CD14-positive monocyte (primary cell): ENCODE measurements around the gene SHANK3. TPM values are rescaled to one million over a fixed set of nuclear protein-coding genes. Genes with fewer than 3 reads are reported as not detected.
A peak's percentile ranks its signal among the peaks of the same experiment; 100 is the strongest.

ENCODE experiments used
- DNase-seq, 3 donors: peaks; one replicate each; pipeline ENCODE4 v3.0.0-alpha.2; 2011 to 2022
- H2AFZ ChIP-seq: 2 replicates; pipeline ENCODE4 v1.6.0; 2012; ENCODE audit warnings: mild to moderate bottlenecking, low read depth, low read length, inconsistent platforms; ENCODE audit not compliant: insufficient read depth, poor library complexity, severe bottlenecking
- H3K27ac ChIP-seq, 2 donors: 1 replicate in 1 of 2; 2 replicates in 1 of 2; pipeline ENCODE4 v1.5.1; 2012 to 2013; ENCODE audit warnings: low read length in 2 of 2, control low read depth in 1 of 2, inconsistent platforms in 1 of 2, low read depth in 1 of 2, mild to moderate bottlenecking in 1 of 2
- H3K27me3 ChIP-seq, 2 donors: one replicate each; pipeline versions ENCODE4 v1.6.0 to v1.6.1; 2011 to 2013; ENCODE audit warnings: low read length in 2 of 2; ENCODE audit not compliant: control insufficient read depth in 2 of 2, insufficient read depth in 2 of 2
- H3K36me3 ChIP-seq, 2 donors: replicated peaks in 1 of 2; 1 replicate in 1 of 2; 2 replicates in 1 of 2; pipeline versions ENCODE4 v1.5.1 to v1.6.1; 2012 to 2013; ENCODE audit warnings: low read length in 2 of 2, control low read depth in 1 of 2, inconsistent platforms in 1 of 2, mild to moderate bottlenecking in 1 of 2; ENCODE audit not compliant: insufficient read depth in 2 of 2, control insufficient read depth in 1 of 2
- H3K4me1 ChIP-seq, 2 donors: 1 replicate in 1 of 2; 2 replicates in 1 of 2; pipeline versions ENCODE4 v1.5.1 to v1.6.1; 2012 to 2013; ENCODE audit warnings: low read length in 2 of 2, control low read depth in 1 of 2, inconsistent platforms in 1 of 2, mild to moderate bottlenecking in 1 of 2, moderate library complexity in 1 of 2; ENCODE audit not compliant: insufficient read depth in 2 of 2, control insufficient read depth in 1 of 2
- H3K4me2 ChIP-seq: replicated peaks from 2 replicates; pipeline ENCODE3; 2012; ENCODE audit warnings: low read length, moderate library complexity, mild to moderate bottlenecking; ENCODE audit not compliant: poor library complexity, severe bottlenecking; ENCODE audit errors: extremely low read depth
- H3K4me3 ChIP-seq, 3 experiments: fragments of 200-600 bp in 1 of 3; sonication (generic) in 1 of 3; replicated peaks in 1 of 3; 1 replicate in 2 of 3; 2 replicates in 1 of 3; pipeline ENCODE4 v1.5.1; 2011 to 2013; ENCODE audit warnings: low read length in 3 of 3, mild to moderate bottlenecking in 3 of 3, control low read depth in 2 of 3, low read depth in 2 of 3, inconsistent platforms in 1 of 3, moderate library complexity in 1 of 3
- H3K79me2 ChIP-seq: 2 replicates; pipeline ENCODE4 v1.6.0; 2012; ENCODE audit warnings: mild to moderate bottlenecking, control low read depth, inconsistent platforms, low read length, moderate library complexity; ENCODE audit not compliant: insufficient read depth
- H3K9ac ChIP-seq: 2 replicates; pipeline ENCODE4 v1.6.0; 2017; ENCODE audit warnings: low read length, mild to moderate bottlenecking; ENCODE audit not compliant: insufficient read depth, poor library complexity, severe bottlenecking
- H3K9me3 ChIP-seq, 2 donors: replicated peaks in 1 of 2; 1 replicate in 1 of 2; 2 replicates in 1 of 2; pipeline versions ENCODE4 v1.5.1 to v1.6.1; 2012 to 2013; ENCODE audit warnings: low read length in 2 of 2, control low read depth in 1 of 2; ENCODE audit not compliant: control insufficient read depth in 1 of 2, insufficient read depth in 1 of 2
- H4K20me1 ChIP-seq: 2 replicates; pipeline ENCODE4 v1.6.0; 2012; ENCODE audit warnings: mild to moderate bottlenecking, low read length, control low read depth, moderate library complexity; ENCODE audit not compliant: insufficient read depth
- H3K27ac Mint-ChIP-seq, 7 donors: one replicate each; pipeline ENCODE4 v1.8.0; 2020; ENCODE audit warnings: mild to moderate bottlenecking in 7 of 7, mixed read lengths in 7 of 7, moderate library complexity in 6 of 7, inconsistent platforms in 2 of 7
- H3K27me3 Mint-ChIP-seq, 3 donors: one replicate each; pipeline ENCODE4 v1.8.0; 2021 to 2022; ENCODE audit warnings: low read depth in 3 of 3, mild to moderate bottlenecking in 3 of 3, mixed read lengths in 3 of 3, moderate library complexity in 3 of 3, inconsistent platforms in 1 of 3
- H3K36me3 Mint-ChIP-seq, 2 donors: one replicate each; pipeline ENCODE4 v1.8.0; 2020; ENCODE audit warnings: mixed read lengths in 2 of 2, inconsistent platforms in 1 of 2, mild to moderate bottlenecking in 1 of 2
- H3K4me1 Mint-ChIP-seq: one replicate; pipeline ENCODE4 v1.8.0; 2020; ENCODE audit warnings: mild to moderate bottlenecking, mixed read lengths
- H3K4me3 Mint-ChIP-seq, 2 donors: one replicate each; pipeline ENCODE4 v1.8.0; 2020; ENCODE audit warnings: mild to moderate bottlenecking in 2 of 2, mixed read lengths in 2 of 2, moderate library complexity in 1 of 2
- H3K9me3 Mint-ChIP-seq, 7 donors: one replicate each; pipeline ENCODE4 v1.8.0; 2020 to 2022; ENCODE audit warnings: mixed read lengths in 7 of 7, mild to moderate bottlenecking in 6 of 7, moderate library complexity in 6 of 7, inconsistent platforms in 2 of 7
- CTCF ChIP-seq: fragments of 200-600 bp; IDR thresholded peaks from one replicate; pipeline ENCODE4 v1.8.0; 2022; ENCODE audit warnings: antibody characterized with exemption, mild to moderate bottlenecking
- WGBS: methylation state at CpG from one replicate; pipeline ENCODE4 v1.1.5; 2013; ENCODE audit warnings: missing lambda C conversion rate; ENCODE audit not compliant: insufficient coverage; 5-methylcytosine and 5-hydroxymethylcytosine counted together
- intact Hi-C, 2 donors: fragments of 100-400 bp; cut with micrococcal nuclease; formaldehyde crosslinking; loops; one replicate each; pipeline versions ENCODE4 v1.15.0 to v1.15.1; 2023
- polyA plus RNA-seq, 3 donors: library from polyadenylated mRNA; depleted of rRNA in 1 of 3; unstranded in 2 of 3; stranded (reverse) in 1 of 3; fragments of 300-500 nt in 2 of 3; fragments of >200 nt in 1 of 3; fragmentation: Illumina TruSeq in 2 of 3; gene quantifications; 1 replicate in 2 of 3; 2 replicates in 1 of 3; pipeline ENCODE4 v1.2.3, GENCODE V29; 2012 to 2021

SHANK3 gene
- polyA plus RNA-seq, 3 donors, result not detected

- Histone ChIP-seq H3K27ac (no peak overlapping the region), H3K4me1 (peaks cover 12 to 14% of the 10 kb centered on the region in 2 donors), H3K27me3 (peaks cover 18 to 36% of the 10 kb centered on the region in 2 donors), H4K20me1 (no peaks in the 10 kb centered on the region), H3K79me2 (no peaks in the 10 kb centered on the region), H3K9ac (no peak overlapping the region), H3K4me2 (no peak overlapping the region), H3K9me3 (peaks cover 7 to 16% of the 10 kb centered on the region in 2 donors), H2AFZ (no peak overlapping the region), H3K36me3 (no peaks in the 10 kb centered on the region), H3K4me3 (no peak overlapping the region)
- TF ChIP-seq CTCF, result no peak
- peak overlapping the region in 1 of 2 donors; percentile 42 for H3K4me3 Mint-ChIP-seq
- intact Hi-C loops, result no loop called here
- H3K27ac Mint-ChIP-seq, result no peak overlapping the region
- no peak for DNase-seq
- H3K36me3 Mint-ChIP-seq, result peaks cover 0 to 4% of the 10 kb centered on the region in 2 donors
- peaks cover 13% of the 10 kb centered on the region for H3K4me1 Mint-ChIP-seq
- peaks cover 32 to 43% (median 40%) of the 10 kb centered on the region in 3 donors for H3K27me3 Mint-ChIP-seq
- H3K9me3 Mint-ChIP-seq, result peaks cover 0 to 20% (median 14%) of the 10 kb centered on the region in 7 donors
- 86% methylated on average over 7 of the region's 10 CpGs for WGBS
Measured at GRCh38 chr22:50676661-50677492, 4.3 kb downstream of the SHANK3 start.

DNA sequence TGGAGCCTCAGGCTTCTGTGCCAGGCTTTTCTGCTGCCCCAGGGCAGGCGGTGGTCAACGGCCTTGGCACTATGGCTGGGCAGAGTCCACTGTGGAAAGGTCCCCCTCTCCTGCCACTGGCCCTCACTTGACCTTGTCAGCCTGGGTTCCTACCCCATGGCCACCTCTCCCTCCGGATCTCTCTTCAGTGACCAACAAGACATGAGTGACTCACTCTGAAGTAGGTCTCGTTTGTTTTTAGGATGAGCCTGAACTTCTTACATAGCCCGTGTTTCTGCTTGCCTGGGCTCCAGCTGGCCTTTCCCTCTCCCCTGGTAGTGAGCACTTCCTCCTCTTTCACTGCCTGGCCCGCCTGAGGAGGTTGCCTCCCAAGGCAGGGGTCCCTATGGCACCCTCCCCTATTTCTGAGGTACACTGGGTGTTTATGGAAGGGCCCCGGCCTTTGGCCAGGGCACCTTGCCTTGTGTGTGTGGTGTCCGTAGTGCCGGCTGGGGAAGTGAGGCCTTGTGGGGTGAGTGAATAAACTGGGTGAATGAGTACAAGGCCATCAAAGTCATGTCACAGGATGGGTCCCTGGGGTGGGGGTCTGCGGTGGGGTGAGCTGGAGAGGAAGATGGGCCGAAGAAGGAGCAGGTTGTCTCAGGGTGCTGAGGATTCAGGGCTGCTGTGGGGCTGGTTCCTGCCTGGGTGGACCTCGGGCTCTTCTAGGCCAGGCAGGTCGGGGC is 5.0 kb downstream of the SHANK3 start:
- Mint-ChIP-seq H3K27ac (no peak overlapping the region), H3K4me1 (peaks cover 12% of the 10 kb centered on the region), H3K4me3 (no peak overlapping the region), H3K9me3 (peaks cover 0 to 20% (median 13%) of the 10 kb centered on the region in 7 donors), H3K27me3 (peaks cover 25 to 35% (median 33%) of the 10 kb centered on the region in 3 donors), H3K36me3 (peaks cover 0 to 4% of the 10 kb centered on the region in 2 donors)
- H3K36me3 ChIP-seq, result no peaks in the 10 kb centered on the region
- no peak for DNase-seq
- no peak overlapping the region for H3K4me3 ChIP-seq
- H3K27ac ChIP-seq, result no peak overlapping the region
- peaks cover 12 to 13% of the 10 kb centered on the region in 2 donors for H3K4me1 ChIP-seq
- H3K9me3 ChIP-seq, result peaks cover 6 to 9% of the 10 kb centered on the region in 2 donors
- no peak overlapping the region for H3K9ac ChIP-seq
- H4K20me1 ChIP-seq, result no peaks in the 10 kb centered on the region
- no peak overlapping the region for H3K4me2 ChIP-seq
- no peak for TF ChIP-seq CTCF
- no peaks in the 10 kb centered on the region for H3K79me2 ChIP-seq
- H2AFZ ChIP-seq, result no peak overlapping the region
- peaks cover 17 to 28% of the 10 kb centered on the region in 2 donors for H3K27me3 ChIP-seq
- 93% methylated on average over 11 of the region's 13 CpGs for WGBS
- intact Hi-C loops, result no loop called here
